Mucosa of gallbladder (tissue), 1 donor: ENCODE results near the gene RHCE. TPM values are rescaled to one million over a fixed set of nuclear protein-coding genes. Genes with fewer than 3 reads are reported as not detected.
"Not testable (repeated sequence)": the region's sequence is repeated elsewhere in the genome, so short reads cannot be mapped to it uniquely, and the experiment has no call there.

Source experiments
- DNase-seq: peaks from one replicate; pipeline ENCODE4 v3.0.0-alpha.2; 2020; ENCODE audit warnings: low spot score
- total RNA-seq: library from RNA; stranded (reverse); gene quantifications from one replicate; pipeline ENCODE4 v1.2.1, GENCODE V29; 2021
- donor health status: DM: no; HTN: no; CAD: no.

RHCE gene
- total RNA-seq, 1 donor from 2014 or later, result 0.35 TPM

GRCh38 chr1:25398079-25398478 is 22.5 kb downstream of the RHCE start:
- not testable (repeated sequence) for DNase-seq

GRCh38 chr1:25397549-25397948 is 23.1 kb downstream of the RHCE start:
- DNase-seq, result not testable (repeated sequence)

GRCh38 chr1:25392841-25393240 is 27.8 kb downstream of the RHCE start:
- no peak for DNase-seq

GRCh38 chr1:25389721-25390120 is 30.9 kb downstream of the RHCE start:
- DNase-seq, result not testable (repeated sequence)

GRCh38 chr1:25388691-25389090 is 31.9 kb downstream of the RHCE start:
- not testable (repeated sequence) for DNase-seq

GRCh38 chr1:25387096-25387495 is 33.5 kb downstream of the RHCE start:
- not testable (repeated sequence) for DNase-seq

GRCh38 chr1:25383875-25384274 is 36.8 kb downstream of the RHCE start:
- DNase-seq, result not testable (repeated sequence)

- DNase-seq, result not testable (repeated sequence)
Observed at GRCh38 chr1:25383090-25383489, 37.5 kb downstream of the RHCE start.

- DNase-seq, result not testable (repeated sequence)
Observed at GRCh38 chr1:25382543-25382942, 38.1 kb downstream of the RHCE start.

GRCh38 chr1:25378367-25378766 is 42.3 kb downstream of the RHCE start:
- DNase-seq, result not testable (repeated sequence)

- not testable (repeated sequence) for DNase-seq
Observed at GRCh38 chr1:25371757-25372156, 48.9 kb downstream of the RHCE start.

- DNase-seq, result not testable (repeated sequence)
Observed at GRCh38 chr1:25369691-25370271, 50.8 kb downstream of the RHCE start.

- no peak for DNase-seq
Observed at GRCh38 chr1:25369241-25369640, 51.4 kb downstream of the RHCE start.

- DNase-seq, result not testable (repeated sequence)
Observed at GRCh38 chr1:25362634-25363559, 57.7 kb downstream of the RHCE start.

GRCh38 chr1:25361901-25362300 is 58.7 kb downstream of the RHCE start:
- no peak for DNase-seq

GRCh38 chr1:25360596-25361581 is 59.7 kb downstream of the RHCE start:
- DNase-seq, result no peak

- no peak for DNase-seq
Observed at GRCh38 chr1:25356848-25357247, 63.8 kb downstream of the RHCE start.

- no peak for DNase-seq
Observed at GRCh38 chr1:25356441-25356840, 64.2 kb downstream of the RHCE start.

GRCh38 chr1:25355841-25356395 is 64.7 kb downstream of the RHCE start:
- no peak for DNase-seq

GRCh38 chr1:25349606-25350005 is 71.0 kb downstream of the RHCE start:
- no peak for DNase-seq

GRCh38 chr1:25347556-25347955 is 73.1 kb downstream of the RHCE start:
- DNase-seq, result no peak
